Measurements from ENCODE around the gene FLVCR2.

DNA sequence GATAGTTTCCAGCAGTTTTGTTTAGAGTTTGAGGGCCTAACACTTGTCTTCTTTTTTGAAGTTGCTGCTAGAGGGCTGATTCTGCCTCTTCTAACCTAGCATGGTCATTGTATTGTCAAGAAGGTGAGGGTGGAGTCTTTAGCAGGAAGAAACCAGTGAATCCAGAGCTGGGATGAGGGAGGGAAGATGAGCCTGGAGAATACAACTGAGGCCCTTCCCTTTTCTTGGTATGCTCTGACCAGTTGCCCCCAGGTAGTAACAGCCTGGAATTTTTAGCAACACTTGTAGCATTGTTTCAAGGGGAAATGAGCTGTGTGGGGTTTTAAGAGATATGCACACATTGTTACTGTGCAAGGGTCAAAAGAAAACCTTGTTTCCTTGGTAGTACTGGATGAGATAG is 9.0 kb downstream of the FLVCR2 start:
- TF ChIP-seq SUZ12 (IDR thresholded peaks at IDR 0.05; ENCODE audit: extremely low read depth, insufficient read depth, insufficient read length) = no peak
- no peak for TF ChIP-seq ZNF274 (IDR thresholded peaks at IDR 0.05; ENCODE audit: low read depth, low read length)
- TF ChIP-seq YY1 (IDR thresholded peaks at IDR 0.05; ENCODE audit: insufficient read depth, insufficient read length) = no peak

Measured in NT2/D1 (cell line).